SKM-1 treated with dmso at 0.1 percent for 144 hours (cell line): Measurements from ENCODE around the gene ABCA13.

ENCODE experiments used
- DNase-seq: peaks from one replicate; lab custom pipeline; 2025; ENCODE audit not compliant: unreplicated experiment; lab: John Stamatoyannopoulos, UW

The ABCA13 gene

GRCh38 chr7:48363174-48363573 lies 191.9 kb downstream of the ABCA13 start:
- DNase-seq, result no peak

GRCh38 chr7:48365010-48365409 lies 193.8 kb downstream of the ABCA13 start:
- no peak for DNase-seq

GRCh38 chr7:48366096-48366495 lies 194.8 kb downstream of the ABCA13 start:
- no peak for DNase-seq

- no peak for DNase-seq
Observed at GRCh38 chr7:48376263-48376662, 205.0 kb downstream of the ABCA13 start.

GRCh38 chr7:48380921-48381320 lies 209.7 kb downstream of the ABCA13 start:
- no peak for DNase-seq

GRCh38 chr7:48381571-48381970 lies 210.3 kb downstream of the ABCA13 start:
- no peak for DNase-seq

GRCh38 chr7:48384180-48384752 lies 213.0 kb downstream of the ABCA13 start:
- DNase-seq, result no peak

GRCh38 chr7:48387932-48388331 lies 216.7 kb downstream of the ABCA13 start:
- DNase-seq, result no peak

GRCh38 chr7:48388911-48389310 lies 217.7 kb downstream of the ABCA13 start:
- peak; percentile 18 for DNase-seq

GRCh38 chr7:48389977-48390376 lies 218.7 kb downstream of the ABCA13 start:
- peak; percentile 65 for DNase-seq

GRCh38 chr7:48390388-48391327 lies 219.4 kb downstream of the ABCA13 start:
- peak; percentile 62 for DNase-seq

- no peak for DNase-seq
Observed at GRCh38 chr7:48398191-48398590, 226.9 kb downstream of the ABCA13 start.

- no peak for DNase-seq
Observed at GRCh38 chr7:48402721-48403120, 231.5 kb downstream of the ABCA13 start.

GRCh38 chr7:48408731-48409130 lies 237.5 kb downstream of the ABCA13 start:
- DNase-seq, result no peak

GRCh38 chr7:48411619-48412018 lies 240.4 kb downstream of the ABCA13 start:
- DNase-seq, result no peak

GRCh38 chr7:48414011-48414732 lies 242.9 kb downstream of the ABCA13 start:
- no peak for DNase-seq

GRCh38 chr7:48416327-48416908 lies 245.2 kb downstream of the ABCA13 start:
- no peak for DNase-seq

GRCh38 chr7:48419401-48419800 lies 248.1 kb downstream of the ABCA13 start:
- DNase-seq, result no peak

- no peak for DNase-seq
Observed at GRCh38 chr7:48420206-48420605, 248.9 kb downstream of the ABCA13 start.

GRCh38 chr7:48421357-48421756 lies 250.1 kb downstream of the ABCA13 start:
- DNase-seq, result no peak

GRCh38 chr7:48424731-48425130 lies 253.5 kb downstream of the ABCA13 start:
- peak; percentile 13 for DNase-seq
